Muscle layer of duodenum (tissue), 2 donors: ENCODE results near the gene CPNE5.

Experiments used
- H3K27ac ChIP-seq: one replicate; pipeline ENCODE4 v1.7.0; 2013; ENCODE audit warnings: mild to moderate bottlenecking, low read length
- H3K27me3 ChIP-seq: one replicate; pipeline ENCODE4 v1.7.0; 2013; ENCODE audit warnings: low read depth, mild to moderate bottlenecking, control low read depth, low read length
- H3K36me3 ChIP-seq, 2 donors: one replicate each; pipeline ENCODE4 v1.7.0; 2013; ENCODE audit warnings: low read length in 2 of 2, control low read depth in 1 of 2, mild to moderate bottlenecking in 1 of 2; ENCODE audit not compliant: insufficient read depth in 2 of 2, control insufficient read depth in 1 of 2
- H3K4me1 ChIP-seq, 2 donors: one replicate each; pipeline ENCODE4 v1.7.0; 2013; ENCODE audit warnings: low read length in 2 of 2, mild to moderate bottlenecking in 2 of 2, control low read depth in 1 of 2, moderate library complexity in 1 of 2; ENCODE audit not compliant: insufficient read depth in 2 of 2, control insufficient read depth in 1 of 2
- H3K4me3 ChIP-seq, 2 donors: one replicate each; pipeline ENCODE4 v1.7.0; 2013; ENCODE audit warnings: low read length in 2 of 2, low read depth in 1 of 2, mild to moderate bottlenecking in 1 of 2
- H3K9me3 ChIP-seq, 2 donors: one replicate each; pipeline ENCODE4 v1.7.0; 2013; ENCODE audit warnings: low read length in 2 of 2, control low read depth in 1 of 2, mild to moderate bottlenecking in 1 of 2; ENCODE audit not compliant: control insufficient read depth in 1 of 2
- donor health status: healthy.

Gene CPNE5

GRCh38 chr6:36843170-36843569 lies 3.9 kb upstream of the CPNE5 start:
- Histone ChIP-seq H3K27ac (no peak overlapping the region), H3K27me3 (peaks cover 17% of the 10 kb centered on the region), H3K36me3 (no peaks in the 10 kb centered on the region), H3K4me1 (peaks cover 0 to 21% of the 10 kb centered on the region in 2 donors), H3K9me3 (no peaks in the 10 kb centered on the region), H3K4me3 (no peak overlapping the region)

- peaks cover 20% of the 10 kb centered on the region for H3K27me3 ChIP-seq
- no peaks in the 10 kb centered on the region for H3K9me3 ChIP-seq
- H3K4me3 ChIP-seq, result no peak overlapping the region
- H3K36me3 ChIP-seq, result no peaks in the 10 kb centered on the region
- peaks cover 0 to 21% of the 10 kb centered on the region in 2 donors for H3K4me1 ChIP-seq
- no peak overlapping the region for H3K27ac ChIP-seq
Measured at GRCh38 chr6:36841756-36842155, 2.5 kb upstream of the CPNE5 start.

DNA sequence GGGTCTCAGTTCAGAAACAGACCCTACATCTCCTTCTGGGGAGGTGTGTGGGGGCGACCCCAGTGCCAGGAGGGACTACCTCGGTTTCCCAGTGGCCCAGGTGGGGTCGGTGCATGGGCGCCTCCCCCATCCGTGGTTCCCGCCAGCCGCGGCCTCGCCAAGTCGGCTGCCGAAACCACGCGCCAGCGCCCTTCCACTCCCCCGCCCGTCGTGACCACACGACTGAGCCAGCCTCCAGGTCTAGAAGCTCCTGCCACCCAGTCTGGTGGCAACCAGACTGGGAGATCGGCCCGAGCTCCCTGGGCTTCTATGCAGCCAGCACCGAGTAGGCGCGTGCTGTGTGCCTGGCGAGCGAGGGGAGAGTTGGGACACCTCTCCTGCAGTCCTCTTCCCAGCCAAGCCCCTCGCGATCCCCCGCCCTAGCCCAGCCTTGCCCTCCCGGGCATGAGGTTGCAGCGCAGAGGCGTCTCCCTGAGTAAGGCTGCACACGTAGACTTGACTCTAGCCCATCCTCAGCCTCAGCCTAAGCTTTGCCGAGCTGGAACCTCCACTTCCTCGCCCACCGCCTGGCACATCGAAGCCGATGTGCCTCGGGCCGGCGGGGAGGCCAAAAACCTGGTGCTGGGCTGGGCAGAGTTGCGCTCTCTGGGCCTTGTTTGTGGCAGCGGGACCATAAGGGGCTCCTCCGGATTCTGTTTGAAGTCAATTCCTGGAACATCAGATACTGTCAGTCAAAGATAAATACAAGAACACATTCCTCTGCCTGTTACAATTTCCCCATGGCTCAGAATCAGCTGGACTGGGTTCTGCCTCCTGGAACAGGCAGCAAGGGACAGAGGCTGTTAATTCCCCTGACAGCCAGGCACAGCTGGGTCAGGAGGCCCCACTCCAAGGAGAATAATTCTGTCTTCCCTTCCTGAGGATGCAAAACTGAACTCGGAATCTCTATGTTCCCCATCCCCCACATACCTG lies 1.5 kb upstream of the CPNE5 start:
- Histone ChIP-seq H3K4me3 (peak overlapping the region; percentile 37 to 66), H3K4me1 (peaks cover 0 to 21% of the 10 kb centered on the region in 2 donors), H3K9me3 (no peaks in the 10 kb centered on the region), H3K36me3 (no peaks in the 10 kb centered on the region), H3K27ac (no peak overlapping the region), H3K27me3 (peaks cover 20% of the 10 kb centered on the region)

- Histone ChIP-seq H3K4me3 (peak overlapping the region; percentile 37 to 66), H3K27me3 (peaks cover 20% of the 10 kb centered on the region), H3K27ac (no peak overlapping the region), H3K9me3 (no peaks in the 10 kb centered on the region), H3K36me3 (no peaks in the 10 kb centered on the region), H3K4me1 (peaks cover 0 to 21% of the 10 kb centered on the region in 2 donors)
Measured at GRCh38 chr6:36839749-36840431, 646 bp upstream of the CPNE5 start.

- Histone ChIP-seq H3K4me1 (peaks cover 0 to 21% of the 10 kb centered on the region in 2 donors), H3K36me3 (no peaks in the 10 kb centered on the region), H3K27ac (no peak overlapping the region), H3K27me3 (peaks cover 20% of the 10 kb centered on the region), H3K4me3 (no peak overlapping the region), H3K9me3 (no peaks in the 10 kb centered on the region)
Measured at GRCh38 chr6:36837686-36838085, 1.6 kb downstream of the CPNE5 start.

GRCh38 chr6:36837022-36837339 lies 2.3 kb downstream of the CPNE5 start:
- no peaks in the 10 kb centered on the region for H3K9me3 ChIP-seq
- H3K27me3 ChIP-seq, result peaks cover 20% of the 10 kb centered on the region
- H3K27ac ChIP-seq, result no peak overlapping the region
- peaks cover 0 to 21% of the 10 kb centered on the region in 2 donors for H3K4me1 ChIP-seq
- H3K36me3 ChIP-seq, result no peaks in the 10 kb centered on the region
- H3K4me3 ChIP-seq, result no peak overlapping the region

DNA sequence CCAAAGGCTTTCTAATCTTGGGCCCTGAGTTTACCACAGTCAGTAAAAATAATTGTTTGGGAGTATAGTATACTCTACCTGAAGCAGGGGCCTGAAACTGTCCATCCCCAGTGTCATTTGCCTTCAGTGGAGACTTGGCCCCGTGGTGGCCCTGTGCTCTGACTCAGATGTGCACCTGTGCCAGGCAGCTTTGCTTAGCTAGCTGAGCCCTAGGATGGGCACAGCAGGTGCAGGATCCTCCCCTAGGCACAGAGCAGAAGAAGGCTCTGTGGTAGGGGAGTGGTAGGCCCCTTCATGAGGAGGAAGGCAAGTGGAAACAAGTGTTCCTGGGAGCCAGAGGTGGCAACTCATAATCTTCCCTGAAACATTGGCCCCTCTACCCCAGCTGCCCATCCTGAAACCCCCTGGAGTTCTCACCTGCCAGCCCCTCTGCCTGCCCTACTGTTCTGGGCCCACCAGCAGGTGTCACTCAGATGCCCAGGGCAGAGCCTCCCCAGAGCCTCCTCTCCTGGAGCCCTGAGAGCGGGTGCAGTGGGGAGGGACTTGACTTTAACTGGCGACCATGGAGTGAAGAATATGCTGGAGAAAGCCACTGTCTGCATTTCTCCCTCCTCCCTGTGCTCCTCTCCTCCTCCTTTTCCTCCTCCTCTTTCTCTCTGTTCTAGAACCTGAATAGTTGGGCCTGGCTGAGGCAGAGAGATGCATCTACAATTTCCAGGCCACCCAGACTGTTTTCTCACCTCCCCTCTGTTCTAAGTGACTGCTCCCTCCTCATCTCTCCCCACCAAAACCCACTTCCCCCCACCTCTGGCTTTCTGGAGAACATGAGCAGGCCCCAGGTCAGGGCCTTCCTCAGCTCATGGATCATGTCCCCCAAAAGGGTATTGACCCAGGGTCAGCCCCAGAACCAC lies 2.9 kb downstream of the CPNE5 start:
- Histone ChIP-seq H3K36me3 (no peaks in the 10 kb centered on the region), H3K27ac (no peak overlapping the region), H3K4me1 (peaks cover 0 to 21% of the 10 kb centered on the region in 2 donors), H3K4me3 (no peak overlapping the region), H3K9me3 (no peaks in the 10 kb centered on the region), H3K27me3 (peaks cover 20% of the 10 kb centered on the region)

DNA sequence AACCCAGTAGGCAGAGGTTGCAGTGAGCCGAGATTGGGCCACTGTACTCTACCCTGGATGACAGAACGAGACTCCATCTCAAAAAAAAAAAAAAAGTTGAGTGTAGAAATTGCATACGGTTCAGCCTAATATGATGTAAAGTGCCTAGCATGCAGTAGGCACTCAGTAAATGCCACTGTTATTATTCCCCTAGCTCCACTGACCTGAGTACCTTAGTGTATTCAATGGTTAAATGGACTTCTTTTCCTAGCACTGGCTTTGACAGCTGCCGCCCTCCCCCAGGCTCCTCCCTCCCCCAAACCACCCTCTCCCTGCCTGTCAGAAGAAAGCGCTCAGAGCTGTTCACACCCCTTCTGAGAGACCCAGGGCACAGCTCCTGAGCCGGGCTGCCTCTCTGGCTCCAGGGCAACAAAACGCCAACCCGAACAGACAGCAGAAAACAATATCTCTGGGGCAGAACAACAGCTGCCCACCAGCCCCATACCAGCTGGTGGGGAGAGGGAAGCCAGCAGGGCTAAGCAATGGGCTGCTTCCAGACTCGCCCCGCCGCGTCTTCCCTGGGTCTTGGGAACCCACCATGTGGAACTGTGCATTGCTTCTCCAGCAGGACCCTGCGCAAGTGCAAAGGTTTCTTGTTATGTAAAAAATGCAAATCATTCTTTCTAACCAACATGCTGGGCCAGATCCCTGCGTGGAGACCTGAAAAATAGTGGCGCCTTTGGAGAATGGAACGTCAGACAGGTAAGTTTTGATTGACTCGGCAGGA lies 4.5 kb downstream of the CPNE5 start:
- Histone ChIP-seq H3K4me3 (no peak overlapping the region), H3K27ac (no peak overlapping the region), H3K4me1 (peaks cover 9 to 16% of the 10 kb centered on the region in 2 donors), H3K27me3 (peaks cover 12% of the 10 kb centered on the region), H3K36me3 (no peaks in the 10 kb centered on the region), H3K9me3 (no peaks in the 10 kb centered on the region)

GRCh38 chr6:36833182-36833789 lies 6.0 kb downstream of the CPNE5 start:
- H3K36me3 ChIP-seq, result no peaks in the 10 kb centered on the region
- peaks cover 4% of the 10 kb centered on the region for H3K27me3 ChIP-seq
- H3K9me3 ChIP-seq, result no peaks in the 10 kb centered on the region
- H3K27ac ChIP-seq, result no peak overlapping the region
- H3K4me3 ChIP-seq, result no peak overlapping the region
- H3K4me1 ChIP-seq, result peaks cover 9 to 12% of the 10 kb centered on the region in 2 donors

DNA sequence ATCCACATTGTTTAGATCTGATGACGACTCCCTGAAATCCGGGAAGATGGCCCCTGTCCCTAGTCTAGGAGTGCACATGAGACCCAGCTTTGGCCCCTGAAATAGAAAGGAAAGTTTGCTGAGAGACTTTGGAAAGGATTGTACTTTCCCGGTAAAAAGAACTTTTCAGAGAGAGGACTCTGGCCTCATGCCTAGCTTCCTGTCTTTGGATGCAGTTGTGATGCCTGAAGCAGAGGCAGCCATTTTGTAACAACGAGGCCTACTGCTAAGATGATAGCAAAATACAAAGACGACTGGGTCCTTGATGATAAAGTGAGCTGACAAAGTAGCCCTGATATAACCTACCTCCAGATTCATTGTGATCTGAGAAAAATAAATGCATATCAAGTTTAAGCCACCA lies 6.9 kb downstream of the CPNE5 start:
- no peak overlapping the region for H3K27ac ChIP-seq
- H3K4me3 ChIP-seq, result no peak overlapping the region
- no peaks in the 10 kb centered on the region for H3K36me3 ChIP-seq
- no peaks in the 10 kb centered on the region for H3K9me3 ChIP-seq
- H3K27me3 ChIP-seq, result no peaks in the 10 kb centered on the region
- peaks cover 9 to 16% of the 10 kb centered on the region in 2 donors for H3K4me1 ChIP-seq
